Adrenal gland (tissue), 12 donors: ENCODE results near the gene VGLL1. TPM values are rescaled to one million over a fixed set of nuclear protein-coding genes. Genes with fewer than 3 reads are reported as not detected.

Source experiments
- DNase-seq, 7 donors: peaks; one replicate each; pipeline ENCODE4 v3.0.0-alpha.2; 2019 to 2020
- H3K27ac ChIP-seq, 5 donors: fragments of 200-600 bp; sonication (generic) in 4 of 5; 1 replicate in 3 of 5; 2 replicates in 2 of 5; pipeline versions ENCODE4 v1.5.1 to v1.8.0; 2016 to 2020; ENCODE audit warnings: mild to moderate bottlenecking in 1 of 5
- H3K27me3 ChIP-seq: fragments of 200-600 bp; 2 replicates; pipeline ENCODE4 v1.8.0; 2021
- H3K36me3 ChIP-seq, 2 donors: fragments of 200-600 bp; replicated peaks in 1 of 2; 1 replicate in 1 of 2; 2 replicates in 1 of 2; pipeline versions ENCODE4 v1.5.1 to v1.8.0; 2018 to 2022
- H3K4me1 ChIP-seq, 2 donors: fragments of 200-600 bp; replicated peaks in 1 of 2; 1 replicate in 1 of 2; 2 replicates in 1 of 2; pipeline versions ENCODE4 v1.5.1 to v1.8.0; 2018 to 2021
- H3K4me3 ChIP-seq, 4 donors: fragments of 200-600 bp; sonication (generic) in 3 of 4; one replicate each; pipeline ENCODE4 v1.5.1; 2016 to 2018
- H3K9me3 ChIP-seq, 3 donors: fragments of 200-600 bp; sonication (generic) in 1 of 3; replicated peaks in 1 of 3; 1 replicate in 2 of 3; 2 replicates in 1 of 3; pipeline versions ENCODE4 v1.5.1 to v1.8.0; 2016 to 2021
- POLR2A ChIP-seq, 2 donors: fragments of 450-650 bp; IDR thresholded peaks; one replicate each; pipeline ENCODE4 v1.6.1; 2017; ENCODE audit warnings: antibody characterized with exemption in 2 of 2, mild to moderate bottlenecking in 2 of 2, moderate library complexity in 1 of 2
- WGBS, 4 donors: extraction: QIAGEN DNeasy Blood & Tissue Kit in 2 of 4; methylation state at CpG; one replicate each; pipeline versions ENCODE4 v1.1.5 to v1.1.7; 2013 to 2017; 5-methylcytosine and 5-hydroxymethylcytosine counted together
- intact Hi-C, 2 donors: fragments of 100-400 bp; cut with DNase I; formaldehyde crosslinking; loops; one replicate each; pipeline versions ENCODE4 v1.14.1 to v1.15.0; 2022 to 2023
- polyA plus RNA-seq, 3 donors: library from polyadenylated mRNA; stranded (reverse); fragments of 200-250 nt in 2 of 3; fragments of 350-450 nt in 1 of 3; fragmentation: Illumina TruSeq in 1 of 3; extraction: RNeasy Lipid Tissue Mini Kit (QIAGEN cat#74804) in 1 of 3; gene quantifications; one replicate each; pipeline ENCODE4 v1.2.3, GENCODE V29; 2013 to 2014
- total RNA-seq, 9 donors: library from RNA; depleted of rRNA in 4 of 9; stranded (reverse); fragments of >200 nt in 4 of 9; fragments of 120-200 nt in 1 of 9; fragmentation: NEBNext Ultra II Directional in 1 of 9; extraction: Animal tissue kit (Norgen Biotek cat#: 25700) in 1 of 9; gene quantifications; one replicate each; pipeline versions ENCODE4 v1.1.0 to v1.2.4, GENCODE V29; 2013 to 2023
- TF ChIP-seq, protein P1 (sequence below), 6 experiments: fragments of 450-650 bp in 4 of 6; fragments of 200-600 bp in 2 of 6; sonication (generic) in 1 of 6; IDR thresholded peaks; 1 replicate in 5 of 6; 2 replicates in 1 of 6; pipeline versions ENCODE4 v1.5.1 to v1.8.0; 2016 to 2021; ENCODE audit warnings: antibody characterized with exemption in 6 of 6, mild to moderate bottlenecking in 2 of 6, moderate library complexity in 1 of 6
- donor health status: healthy with polysubstance abuse.
- donor health status: Bipolar disorder and iron deficiency.
- donor health status: DM: yes; HTN: yes; CAD: no.
- donor health status: DM: no; HTN: no; CAD: no.
- donor health status: DM: no; HTN: no; CAD: no.
- donor health status: DM: yes; HTN: yes; CAD: no.

The VGLL1 gene
- total and polyA plus RNA-seq, 12 donors: not detected

DNA sequence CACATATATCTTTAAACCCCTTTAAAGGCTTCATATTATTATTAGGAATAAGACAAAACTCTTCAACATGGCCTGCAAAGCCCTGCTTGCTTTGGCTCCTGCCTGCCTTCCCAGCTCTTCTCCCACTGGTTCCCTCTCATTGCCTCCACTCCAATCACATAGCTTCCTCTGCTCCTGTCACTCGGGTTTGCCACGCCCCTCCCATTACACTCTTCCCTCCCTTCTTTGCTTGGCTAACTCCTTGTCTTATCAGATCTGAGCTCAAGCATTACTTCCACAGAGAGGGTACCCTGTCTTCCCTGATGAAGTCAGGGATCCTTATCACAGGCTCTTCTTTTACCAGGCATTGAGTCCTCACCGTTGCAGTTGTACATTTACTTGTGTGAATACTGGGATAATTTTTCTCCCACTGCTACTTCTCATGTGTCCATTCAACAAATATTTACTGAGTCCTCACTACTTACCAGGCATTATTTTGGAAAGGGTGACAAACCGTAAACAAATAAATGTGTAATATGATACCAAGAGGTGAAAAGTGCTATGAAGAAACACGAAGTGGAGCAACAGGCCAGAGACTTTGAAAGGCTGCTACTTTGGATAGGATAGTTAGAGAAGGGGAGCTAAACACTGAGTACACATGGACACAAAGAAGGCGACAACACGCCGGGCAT is 3.2 kb upstream of the VGLL1 start:
- no peak for TF ChIP-seq POLR2A (IDR thresholded peaks at IDR 0.05)
- TF ChIP-seq, protein P1, sequence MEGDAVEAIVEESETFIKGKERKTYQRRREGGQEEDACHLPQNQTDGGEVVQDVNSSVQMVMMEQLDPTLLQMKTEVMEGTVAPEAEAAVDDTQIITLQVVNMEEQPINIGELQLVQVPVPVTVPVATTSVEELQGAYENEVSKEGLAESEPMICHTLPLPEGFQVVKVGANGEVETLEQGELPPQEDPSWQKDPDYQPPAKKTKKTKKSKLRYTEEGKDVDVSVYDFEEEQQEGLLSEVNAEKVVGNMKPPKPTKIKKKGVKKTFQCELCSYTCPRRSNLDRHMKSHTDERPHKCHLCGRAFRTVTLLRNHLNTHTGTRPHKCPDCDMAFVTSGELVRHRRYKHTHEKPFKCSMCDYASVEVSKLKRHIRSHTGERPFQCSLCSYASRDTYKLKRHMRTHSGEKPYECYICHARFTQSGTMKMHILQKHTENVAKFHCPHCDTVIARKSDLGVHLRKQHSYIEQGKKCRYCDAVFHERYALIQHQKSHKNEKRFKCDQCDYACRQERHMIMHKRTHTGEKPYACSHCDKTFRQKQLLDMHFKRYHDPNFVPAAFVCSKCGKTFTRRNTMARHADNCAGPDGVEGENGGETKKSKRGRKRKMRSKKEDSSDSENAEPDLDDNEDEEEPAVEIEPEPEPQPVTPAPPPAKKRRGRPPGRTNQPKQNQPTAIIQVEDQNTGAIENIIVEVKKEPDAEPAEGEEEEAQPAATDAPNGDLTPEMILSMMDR (IDR thresholded peaks at IDR 0.05): no peak
- no peak overlapping the region for H3K27ac ChIP-seq
- H3K27me3 ChIP-seq: peaks cover 9% of the 10 kb centered on the region
- no peak overlapping the region for H3K4me3 ChIP-seq
- no peaks in the 10 kb centered on the region for H3K36me3 ChIP-seq
- peaks cover 0 to 4% of the 10 kb centered on the region in 2 donors for H3K4me1 ChIP-seq
- H3K9me3 ChIP-seq: no peaks in the 10 kb centered on the region
- intact Hi-C loops: no loop called here
- WGBS, 4 donors: 72 to 78% (median 75%) methylated on average over 8 of the region's 8 CpGs
- no peak for DNase-seq

DNA sequence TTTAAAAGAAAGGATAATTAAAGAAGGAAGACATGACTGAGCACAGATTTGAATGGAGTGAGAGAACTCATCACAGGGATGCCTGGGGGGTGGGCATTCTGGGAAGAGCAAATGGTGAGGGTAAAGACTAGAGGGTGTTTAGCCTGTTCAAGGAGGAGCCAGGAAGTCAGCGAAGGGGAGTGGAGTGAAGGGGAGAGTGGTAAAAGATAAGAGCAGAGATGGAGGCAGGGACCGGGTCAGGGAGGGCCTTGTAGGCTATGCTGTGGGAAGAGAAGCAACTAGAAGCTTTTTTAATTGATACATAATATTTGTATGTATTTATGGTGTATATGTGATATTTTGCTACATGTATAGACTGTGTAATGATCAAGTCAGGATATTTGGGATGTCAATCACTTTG is 2.2 kb upstream of the VGLL1 start:
- Histone ChIP-seq H3K9me3 (no peaks in the 10 kb centered on the region), H3K4me3 (no peak overlapping the region), H3K36me3 (no peaks in the 10 kb centered on the region), H3K4me1 (peaks cover 0 to 4% of the 10 kb centered on the region in 2 donors), H3K27me3 (peaks cover 9% of the 10 kb centered on the region), H3K27ac (no peak overlapping the region)
- 70 to 74% (median 72%) methylated on average over 2 of the region's 2 CpGs for WGBS, 4 donors
- TF ChIP-seq, protein P1 (IDR thresholded peaks at IDR 0.05): no peak
- no peak for TF ChIP-seq POLR2A (IDR thresholded peaks at IDR 0.05)
- intact Hi-C loops: no loop called here
- no peak for DNase-seq

DNA sequence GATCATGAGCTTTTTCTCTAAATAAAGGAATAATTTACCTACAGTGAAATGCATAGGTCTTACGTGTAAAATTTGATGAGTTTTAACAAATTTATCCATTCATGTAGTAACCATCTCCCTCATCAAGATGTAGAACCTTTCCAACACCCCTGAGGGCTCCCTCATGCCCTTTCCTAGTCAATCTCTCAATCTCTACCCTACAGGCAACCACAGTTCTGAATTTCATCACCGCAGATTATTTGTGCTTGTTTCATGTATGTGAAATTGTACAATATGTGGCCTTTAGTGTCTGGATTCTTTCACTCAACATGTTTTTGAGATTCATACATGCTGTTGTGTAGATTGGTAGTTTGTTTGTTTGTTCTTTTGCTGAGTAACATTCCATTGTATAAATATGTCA is 2.1 kb downstream of the VGLL1 start:
- WGBS, 4 donors: 70 to 89% (median 83%) methylated on average over 2 of the region's 2 CpGs
- H3K4me3 ChIP-seq: no peak overlapping the region
- no peaks in the 10 kb centered on the region for H3K36me3 ChIP-seq
- H3K27me3 ChIP-seq: peaks cover 20% of the 10 kb centered on the region
- intact Hi-C loops: no loop called here
- TF ChIP-seq POLR2A (IDR thresholded peaks at IDR 0.05): no peak
- TF ChIP-seq, protein P1 (IDR thresholded peaks at IDR 0.05): no peak
- H3K27ac ChIP-seq: no peak overlapping the region
- no peaks in the 10 kb centered on the region for H3K4me1 ChIP-seq
- H3K9me3 ChIP-seq: no peaks in the 10 kb centered on the region
- no peak for DNase-seq

DNA sequence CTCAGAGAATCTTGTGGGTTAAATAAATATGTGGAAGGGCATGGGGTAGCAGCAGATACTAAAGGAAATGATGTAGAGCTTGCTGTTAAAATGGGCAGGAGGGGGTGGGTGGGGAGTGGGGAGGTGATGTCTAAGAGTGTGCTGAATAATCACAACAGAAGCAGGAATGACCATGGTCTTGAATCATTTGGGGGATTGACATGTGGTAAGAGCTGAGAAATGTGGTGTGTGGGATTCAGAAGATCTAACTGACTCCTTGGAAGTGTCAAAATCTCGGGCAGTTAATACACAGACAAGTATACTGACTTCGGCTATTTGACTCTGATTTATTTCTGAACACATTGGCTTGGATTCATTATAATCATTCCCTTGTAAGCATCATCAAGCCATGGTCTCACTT is 6.8 kb downstream of the VGLL1 start:
- Histone ChIP-seq H3K9me3 (no peaks in the 10 kb centered on the region), H3K27ac (no peak overlapping the region), H3K4me3 (no peak overlapping the region), H3K27me3 (peaks cover 29% of the 10 kb centered on the region), H3K4me1 (no peaks in the 10 kb centered on the region), H3K36me3 (no peaks in the 10 kb centered on the region)
- intact Hi-C loops: no loop called here
- DNase-seq: no peak
- 56 to 74% (median 67%) methylated on average over 2 of the region's 2 CpGs for WGBS, 4 donors
- TF ChIP-seq POLR2A (IDR thresholded peaks at IDR 0.05): no peak
- TF ChIP-seq, protein P1 (IDR thresholded peaks at IDR 0.05): no peak
